A204.1 (cell line): ENCODE data around the gene ADRA2B.
"Not testable (repeated sequence)": the region's sequence is repeated elsewhere in the genome, so short reads cannot be mapped to it uniquely, and the experiment has no call there.

Experiments used
- FAIRE-seq: peaks from 2 replicates; lab custom pipeline; 2012; peaks lifted over from hg19 to GRCh38; lab: Jason Lieb, UNC

Gene ADRA2B

GRCh38 chr2:96116424-96116878 lies at the start of gene ADRA2B:
TSS of gene ADRA2B (minus strand) at chr2:96116571. CDS start at chr2:96116149, 422 bp downstream.
- FAIRE-seq, result no peak

- no peak for FAIRE-seq
These were observed 48.3 kb upstream of the ADRA2B start for GRCh38 chr2:96164459-96165184.

GRCh38 chr2:96163768-96164429 lies 47.5 kb upstream of the ADRA2B start:
- no peak for FAIRE-seq

- no peak for FAIRE-seq
These were observed 47.0 kb upstream of the ADRA2B start for GRCh38 chr2:96163415-96163767.

- FAIRE-seq, result no peak
These were observed 45.5 kb upstream of the ADRA2B start for GRCh38 chr2:96161898-96162297.

GRCh38 chr2:96160366-96160765 lies 44.0 kb upstream of the ADRA2B start:
- FAIRE-seq, result not testable (repeated sequence)

GRCh38 chr2:96159084-96159830 lies 42.9 kb upstream of the ADRA2B start:
- no peak for FAIRE-seq

GRCh38 chr2:96158554-96158940 lies 42.2 kb upstream of the ADRA2B start:
- FAIRE-seq, result no peak

- no peak for FAIRE-seq
These were observed 41.5 kb upstream of the ADRA2B start for GRCh38 chr2:96157649-96158553.

GRCh38 chr2:96156926-96157648 lies 40.7 kb upstream of the ADRA2B start:
- FAIRE-seq, result no peak

- FAIRE-seq, result no peak
These were observed 39.8 kb upstream of the ADRA2B start for GRCh38 chr2:96156011-96156820.

- no peak for FAIRE-seq
These were observed 38.4 kb upstream of the ADRA2B start for GRCh38 chr2:96154506-96155380.

GRCh38 chr2:96153991-96154431 lies 37.6 kb upstream of the ADRA2B start:
- FAIRE-seq, result no peak

- no peak for FAIRE-seq
These were observed 36.9 kb upstream of the ADRA2B start for GRCh38 chr2:96153291-96153713.

- no peak for FAIRE-seq
These were observed 36.2 kb upstream of the ADRA2B start for GRCh38 chr2:96152304-96153161.

GRCh38 chr2:96151595-96152303 lies 35.4 kb upstream of the ADRA2B start:
- FAIRE-seq, result no peak

- no peak for FAIRE-seq
These were observed 34.6 kb upstream of the ADRA2B start for GRCh38 chr2:96150791-96151594.
